Activated CD8-positive, alpha-beta memory T cell treated with anti-CD3 and anti-CD28 coated beads for 36 hours (primary cell): ENCODE results near the gene ECPAS. TPM values are rescaled to one million over a fixed set of nuclear protein-coding genes. Genes with fewer than 3 reads are reported as not detected.
"Not testable (repeated sequence)": the region's sequence is repeated elsewhere in the genome, so short reads cannot be mapped to it uniquely, and the experiment has no call there.

ENCODE experiments used
- CTCF ChIA-PET: fragments of 350-600 bp; sonication (Branson Sonifier 250); formaldehyde crosslinking; loops from one replicate; lab custom pipeline; 2021; ENCODE audit warnings: antibody characterized with exemption; lab: Charles Lee
- POLR2A ChIA-PET: fragments of 350-600 bp; sonication (Branson Sonifier 250); formaldehyde crosslinking; loops from one replicate; lab custom pipeline; 2021; ENCODE audit warnings: antibody characterized with exemption; lab: Charles Lee
- total RNA-seq, 2 experiments: library from RNA; stranded (reverse); gene quantifications; one replicate each; pipeline ENCODE4 v1.2.3, GENCODE V29; 2021

The ECPAS gene
- total RNA-seq, 2 experiments from 2014 or later: 86.9 to 88.8 TPM

GRCh38 chr9:111481885-111482636, 2.1 kb downstream of the ECPAS start:
- CTCF ChIA-PET: no interaction called here
- POLR2A ChIA-PET: interaction anchor here (0.6 to 1.3 kb wide), 4 partner anchors 7 to 149 kb away, joined by 3 to 5 read pairs (median 3); partner anchors contain the start of genes DNAJC25 and ZNF483

- CTCF ChIA-PET: interaction anchor here (0.7 kb wide), 1 partner anchor 29 kb away, joined by 4 read pairs; no protein-coding TSS in a partner anchor
- POLR2A ChIA-PET: no interaction called here
These were observed 6.5 kb downstream of the ECPAS start for GRCh38 chr9:111477677-111478076.

- CTCF ChIA-PET: no interaction called here
- POLR2A ChIA-PET: no interaction called here
These were observed 9.0 kb downstream of the ECPAS start for GRCh38 chr9:111475195-111475594.

GRCh38 chr9:111474385-111474784, 9.8 kb downstream of the ECPAS start:
- ChIA-PET POLR2A (interaction anchor here (0.5 kb wide), 1 partner anchor 8 kb away, joined by 3 read pairs; no protein-coding TSS in a partner anchor), CTCF (no interaction called here)

GRCh38 chr9:111467778-111468367, 16.3 kb downstream of the ECPAS start:
- ChIA-PET CTCF (no interaction called here), POLR2A (no interaction called here)

GRCh38 chr9:111463048-111463447, 21.1 kb downstream of the ECPAS start:
- POLR2A ChIA-PET: no interaction called here
- CTCF ChIA-PET: no interaction called here

GRCh38 chr9:111458139-111459009, 25.8 kb downstream of the ECPAS start:
- CTCF ChIA-PET: no interaction called here
- POLR2A ChIA-PET: no interaction called here

- ChIA-PET POLR2A (no interaction called here), CTCF (no interaction called here)
These were observed 27.7 kb downstream of the ECPAS start for GRCh38 chr9:111456529-111456928.

- ChIA-PET CTCF (no interaction called here), POLR2A (no interaction called here)
These were observed 28.5 kb downstream of the ECPAS start for GRCh38 chr9:111455638-111456037.

- POLR2A ChIA-PET: no interaction called here
- CTCF ChIA-PET: no interaction called here
These were observed 29.4 kb downstream of the ECPAS start for GRCh38 chr9:111454751-111455150.

- ChIA-PET CTCF (no interaction called here), POLR2A (interaction anchor here (0.6 kb wide), 1 partner anchor 37 kb away, joined by 4 read pairs; no protein-coding TSS in a partner anchor)
These were observed 32.6 kb downstream of the ECPAS start for GRCh38 chr9:111451570-111451969.

GRCh38 chr9:111450124-111450523, 34.1 kb downstream of the ECPAS start:
- CTCF ChIA-PET: no interaction called here
- POLR2A ChIA-PET: no interaction called here

- POLR2A ChIA-PET: no interaction called here
- CTCF ChIA-PET: no interaction called here
These were observed 34.5 kb downstream of the ECPAS start for GRCh38 chr9:111449705-111450104.

GRCh38 chr9:111445799-111446198, 38.4 kb downstream of the ECPAS start:
- POLR2A ChIA-PET, CTCF ChIA-PET: not testable (repeated sequence)

- ChIA-PET POLR2A (no interaction called here), CTCF (no interaction called here)
These were observed 40.7 kb downstream of the ECPAS start for GRCh38 chr9:111443454-111443853.

GRCh38 chr9:111442360-111443027, 41.7 kb downstream of the ECPAS start:
- ChIA-PET CTCF (no interaction called here), POLR2A (no interaction called here)

- ChIA-PET CTCF (no interaction called here), POLR2A (no interaction called here)
These were observed 44.0 kb downstream of the ECPAS start for GRCh38 chr9:111440226-111440625.

- ChIA-PET POLR2A (no interaction called here), CTCF (no interaction called here)
These were observed 45.5 kb downstream of the ECPAS start for GRCh38 chr9:111438541-111439235.

- CTCF ChIA-PET: no interaction called here
- POLR2A ChIA-PET: no interaction called here
These were observed 47.6 kb downstream of the ECPAS start for GRCh38 chr9:111436571-111436970.
